Measurements from ENCODE around the gene IPO11. TPM values are rescaled to one million over a fixed set of nuclear protein-coding genes. Genes with fewer than 3 reads are reported as not detected.

Gene IPO11
- total and polyA plus RNA-seq, 2 of the 13 experiments (the other 11 are each of a cell fraction or from before 2014, with no cell fraction given) = 13.9 to 24.4 TPM

GRCh38 chr5:62424763-62425162, 12.2 kb downstream of the IPO11 start:
- ATAC-seq = no peak
- no peak overlapping the region for H3K4me2 ChIP-seq (ENCODE audit: low read depth, low read length)
- no peaks in the 10 kb centered on the region for H3K9me3 ChIP-seq (ENCODE audit: low read length)
- H3K4me3 ChIP-seq (replicated peaks in 1 of 3; ENCODE audit: insufficient read depth in 1 of 3, low read depth in 2 of 3, low read length in 3 of 3) = no peak overlapping the region
- ChIA-PET CTCF (ENCODE audit: low intra/inter-chr PET ratio, low total read pairs) (no interaction called here), POLR2A (no interaction called here)
- TF ChIP-seq ZNF530 (CRISPR knock-in tag; IDR thresholded peaks at IDR 0.05; ENCODE audit: low read depth) = no peak
- no peak for TF ChIP-seq HIVEP1 (CRISPR knock-in tag; IDR thresholded peaks at IDR 0.05)
- no peak for TF ChIP-seq ZNF468 (CRISPR knock-in tag; IDR thresholded peaks at IDR 0.05)
- TF ChIP-seq ZNF512B (CRISPR knock-in tag; IDR thresholded peaks at IDR 0.05; ENCODE audit: borderline replicate concordance) = no peak
- TF ChIP-seq ZNF207 (IDR thresholded peaks at IDR 0.05; ENCODE audit: borderline replicate concordance) = no peak
- no peak for TF ChIP-seq KLF13 (CRISPR knock-in tag; IDR thresholded peaks at IDR 0.05)
- in situ Hi-C loops (cut with HindIII; ENCODE audit: extremely low pct_ligation_motif_present, low pct_unique_long_range_greater_than_20kb) (no loop called here), intact Hi-C loops (cut with micrococcal nuclease; ENCODE audit: unreplicated experiment) (no loop called here)
- no peak for FAIRE-seq
- H4K20me1 ChIP-seq (ENCODE audit: insufficient read depth, low read length) = no peaks in the 10 kb centered on the region
- peaks cover 68% of the 10 kb centered on the region for H3K79me2 ChIP-seq (ENCODE audit: insufficient read depth, low read length)
- H3K27me3 ChIP-seq (ENCODE audit: control insufficient read depth in 1 of 2, insufficient read depth in 2 of 2, low read length in 2 of 2) = no peaks in the 10 kb centered on the region
- no peak overlapping the region for H2AFZ ChIP-seq (ENCODE audit: low read length)
- no peaks in the 10 kb centered on the region for H3K4me1 ChIP-seq (ENCODE audit: insufficient read depth, low read length)
- H3K36me3 ChIP-seq (replicated peaks in 1 of 2; ENCODE audit: control insufficient read depth in 1 of 2, insufficient read depth in 2 of 2, low read length in 2 of 2) = peaks cover 0 to 3% of the 10 kb centered on the region in 2 experiments; a peak in 2 of 5 replicates
- no peak overlapping the region for H3K27ac ChIP-seq (ENCODE audit: extremely low read length, insufficient read depth, low read length)
- BruUV-seq (replicated peaks) = no TSS peak
- WGBS (ENCODE audit: low lambda C conversion rate) = 100% methylated on average over 1 of the region's 1 CpG
- no peak overlapping the region for H3K9ac ChIP-seq (ENCODE audit: insufficient read depth, low read depth, low read length)
- DNase-seq (ENCODE audit: low spot score) = no peak

All from HepG2 (cell line).